ENCODE measurements around the gene B4GALNT1.

The B4GALNT1 gene

GRCh38 chr12:57583008-57583831 lies 49.8 kb downstream of the B4GALNT1 start:
- peak; percentile 99 for ATAC-seq

- ATAC-seq, result no peak
Measured at GRCh38 chr12:57582440-57582839, 50.6 kb downstream of the B4GALNT1 start.

GRCh38 chr12:57581802-57582201 lies 51.2 kb downstream of the B4GALNT1 start:
- ATAC-seq, result no peak

GRCh38 chr12:57580466-57580795 lies 52.6 kb downstream of the B4GALNT1 start:
- no peak for ATAC-seq

GRCh38 chr12:57579677-57580465 lies 53.1 kb downstream of the B4GALNT1 start:
- ATAC-seq, result no peak

GRCh38 chr12:57579011-57579410 lies 54.0 kb downstream of the B4GALNT1 start:
- no peak for ATAC-seq

GRCh38 chr12:57577981-57578758 lies 54.8 kb downstream of the B4GALNT1 start:
- no peak for ATAC-seq

- no peak for ATAC-seq
Measured at GRCh38 chr12:57576613-57577160, 56.3 kb downstream of the B4GALNT1 start.

Measured in activated CD4-positive, CD25-positive, alpha-beta regulatory T cell treated with anti-CD3 and anti-CD28 coated beads, Interleukin-2, amount 50 U/mL, for 24 hours (primary cell).